GM19099 (cell line): Measurements from ENCODE around the gene IRF8.

Experiments
- POLR2A ChIP-seq: IDR thresholded peaks from 3 replicates; pipeline ENCODE4 v1.6.1; 2011; ENCODE audit warnings: low read depth; ENCODE audit not compliant: insufficient read length; ENCODE audit errors: extremely low read depth

Gene IRF8

GRCh38 chr16:85947230-85948137, 48.5 kb downstream of the IRF8 start:
- TF ChIP-seq POLR2A, result no peak

DNA sequence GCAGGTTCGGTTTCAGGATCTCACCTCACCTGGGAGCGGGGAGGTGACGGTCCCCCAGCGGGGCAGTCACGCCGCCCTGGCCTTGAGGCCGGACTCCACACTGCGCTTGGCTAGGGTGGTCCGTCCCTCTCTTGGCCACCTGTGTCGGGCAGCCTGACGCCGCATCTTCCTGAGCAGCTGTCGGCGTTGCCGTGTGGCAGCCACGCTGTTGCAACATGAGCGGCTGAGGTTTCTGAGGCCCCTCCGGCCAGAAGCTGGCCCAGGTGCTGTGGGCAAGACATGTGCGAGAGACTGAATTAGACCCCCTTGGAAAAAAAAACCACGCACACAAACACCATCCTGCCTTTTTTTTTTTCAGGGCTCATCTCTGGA, 49.2 kb downstream of the IRF8 start:
- no peak for TF ChIP-seq POLR2A

- no peak for TF ChIP-seq POLR2A
Measured at GRCh38 chr16:85948616-85949265, 49.8 kb downstream of the IRF8 start.

GRCh38 chr16:85950136-85950918, 51.4 kb downstream of the IRF8 start:
- no peak for TF ChIP-seq POLR2A

- TF ChIP-seq POLR2A, result no peak
Measured at GRCh38 chr16:85952197-85952596, 53.2 kb downstream of the IRF8 start.

DNA sequence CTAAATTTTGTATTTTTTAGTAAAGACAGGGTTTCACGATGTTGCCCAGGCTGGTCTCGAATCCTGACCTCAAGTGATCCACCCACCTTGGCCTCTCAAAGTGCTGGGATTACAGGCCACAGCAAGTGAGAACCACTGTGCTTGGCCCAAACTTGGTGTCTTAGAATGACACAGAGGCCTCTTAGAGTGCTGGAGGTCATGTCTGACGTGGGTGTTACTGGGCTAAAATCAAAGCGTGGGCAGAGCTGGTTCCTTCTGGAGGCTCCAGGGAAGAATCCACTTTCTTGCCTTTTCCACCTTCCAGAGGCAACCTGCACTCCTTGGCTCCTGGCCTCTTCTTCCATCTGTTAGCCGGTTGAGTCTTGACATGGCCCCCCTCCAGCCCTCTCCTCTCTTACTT, 53.8 kb downstream of the IRF8 start:
- no peak for TF ChIP-seq POLR2A

DNA sequence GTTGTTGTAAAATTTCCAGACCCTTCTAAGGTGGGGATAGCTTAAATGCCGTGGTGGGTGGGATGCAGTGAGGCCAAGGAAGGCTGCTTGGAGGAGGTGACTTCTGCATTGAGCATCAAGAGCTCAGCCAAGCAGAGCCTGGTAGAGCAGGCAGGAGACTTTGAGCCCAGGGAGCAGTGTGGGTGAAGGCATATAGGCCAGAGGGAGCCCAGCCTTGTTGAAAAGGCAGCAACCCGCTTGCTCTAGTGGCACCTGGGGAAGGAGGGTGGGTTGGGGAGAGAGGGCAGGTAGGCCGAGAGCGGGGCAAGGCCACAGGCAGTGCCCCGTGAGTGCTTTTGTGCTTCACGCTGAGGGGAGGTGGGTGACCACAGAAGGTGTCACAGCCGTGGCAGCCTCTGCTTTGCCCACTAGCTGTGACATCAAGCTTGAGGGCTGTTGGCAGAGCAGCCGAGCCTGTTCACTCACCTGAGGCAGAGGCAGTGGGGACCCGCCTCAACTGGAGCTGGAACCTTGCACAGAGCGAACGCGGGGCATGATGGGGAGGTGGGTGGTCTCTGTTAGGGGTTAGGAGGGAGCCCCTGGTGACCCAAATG, 56.1 kb downstream of the IRF8 start:
- no peak for TF ChIP-seq POLR2A

DNA sequence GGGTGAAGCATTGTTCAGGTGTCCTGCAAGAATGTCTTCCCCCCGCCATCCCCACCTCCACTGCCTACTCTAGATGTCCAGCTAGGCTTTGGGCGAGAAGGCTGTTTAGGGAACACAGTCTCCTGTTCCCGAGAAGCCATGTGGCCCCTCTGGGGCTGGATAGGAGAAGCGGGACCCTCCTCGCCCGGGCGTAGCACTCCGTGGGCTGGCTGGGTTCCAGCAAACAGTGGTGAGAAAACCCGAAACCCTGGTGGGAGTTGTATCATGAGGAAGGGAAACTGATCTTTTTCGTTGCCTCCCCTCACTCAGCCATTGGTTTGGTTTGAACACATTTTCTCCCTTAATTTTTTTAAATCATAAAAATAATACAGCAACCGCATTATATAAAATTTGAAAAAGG, 56.6 kb downstream of the IRF8 start:
- no peak for TF ChIP-seq POLR2A

- no peak for TF ChIP-seq POLR2A
Measured at GRCh38 chr16:85956426-85956825, 57.5 kb downstream of the IRF8 start.

GRCh38 chr16:85958731-85959130, 59.8 kb downstream of the IRF8 start:
- TF ChIP-seq POLR2A, result no peak

GRCh38 chr16:85959686-85960085, 60.7 kb downstream of the IRF8 start:
- TF ChIP-seq POLR2A, result no peak

DNA sequence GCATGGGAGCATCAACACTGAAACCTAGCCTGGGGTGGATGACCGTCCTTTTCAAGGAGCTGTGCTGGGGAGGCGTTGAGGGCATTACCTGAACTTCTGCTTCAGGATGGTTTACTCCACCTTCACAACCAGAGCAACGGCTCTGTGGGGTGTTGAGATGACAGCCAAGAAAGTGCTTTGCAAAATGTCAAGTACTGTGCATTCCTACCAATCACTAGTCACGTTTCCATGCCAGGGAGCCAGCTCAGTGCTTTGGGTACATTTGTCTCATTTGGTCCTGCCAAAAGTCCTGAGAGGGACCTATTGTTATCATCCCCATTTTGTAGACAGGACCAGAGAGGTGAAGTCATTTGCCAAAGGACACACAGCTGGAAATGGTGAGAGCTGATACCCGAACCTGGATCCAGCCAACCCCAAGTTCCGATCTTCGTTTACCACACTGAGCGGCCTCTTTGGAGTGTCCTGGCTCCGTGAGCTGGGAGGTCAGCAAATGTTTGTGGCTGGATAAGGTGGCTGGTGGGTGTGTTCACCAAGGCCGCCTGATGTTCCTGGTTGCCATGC, 61.6 kb downstream of the IRF8 start:
- no peak for TF ChIP-seq POLR2A

DNA sequence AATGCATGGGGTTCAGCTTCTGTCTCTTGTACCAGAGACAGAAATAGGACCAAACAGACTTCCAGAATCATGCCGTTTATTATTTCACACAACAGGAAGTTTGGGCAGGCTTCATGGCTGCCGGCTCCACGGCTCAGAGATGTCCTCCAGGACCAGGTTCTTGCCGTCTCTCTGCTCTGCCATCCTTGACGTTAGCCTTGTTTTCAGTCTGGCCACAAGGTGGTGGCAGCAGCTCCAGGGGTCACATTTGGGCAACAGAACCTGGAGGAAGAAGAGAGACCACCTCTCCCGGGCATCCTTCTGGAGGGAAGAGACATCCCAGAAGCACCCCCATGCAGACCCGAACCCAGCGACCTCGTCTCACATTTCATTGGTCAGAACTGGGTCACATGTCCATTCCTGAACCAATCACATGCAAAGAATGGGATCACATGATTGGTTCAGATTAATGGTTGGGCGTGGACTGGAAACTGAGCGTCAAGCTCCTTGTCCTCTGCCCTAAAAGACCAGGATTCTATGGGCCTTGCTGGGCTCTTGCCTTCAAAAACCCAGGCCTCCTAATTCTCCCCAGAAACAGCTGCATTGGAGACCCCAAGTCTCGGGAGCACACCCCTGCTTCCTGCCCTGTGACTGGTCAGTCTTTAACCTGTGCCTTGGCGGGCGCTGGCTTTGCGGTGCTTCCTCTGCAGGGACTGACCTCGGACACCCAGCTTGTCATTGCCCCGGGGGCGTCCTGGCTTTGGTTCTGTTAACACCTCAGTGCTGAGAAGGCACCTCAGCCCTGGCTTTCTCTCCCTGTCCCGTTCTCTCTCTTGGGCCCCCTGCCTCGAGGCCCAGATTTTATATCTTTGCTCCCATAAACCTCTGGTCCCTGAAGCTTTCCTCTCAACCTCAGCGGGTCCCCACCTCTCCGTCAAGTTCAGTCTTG, 63.3 kb downstream of the IRF8 start:
- no peak for TF ChIP-seq POLR2A

GRCh38 chr16:85963753-85964285, 64.9 kb downstream of the IRF8 start:
- no peak for TF ChIP-seq POLR2A

DNA sequence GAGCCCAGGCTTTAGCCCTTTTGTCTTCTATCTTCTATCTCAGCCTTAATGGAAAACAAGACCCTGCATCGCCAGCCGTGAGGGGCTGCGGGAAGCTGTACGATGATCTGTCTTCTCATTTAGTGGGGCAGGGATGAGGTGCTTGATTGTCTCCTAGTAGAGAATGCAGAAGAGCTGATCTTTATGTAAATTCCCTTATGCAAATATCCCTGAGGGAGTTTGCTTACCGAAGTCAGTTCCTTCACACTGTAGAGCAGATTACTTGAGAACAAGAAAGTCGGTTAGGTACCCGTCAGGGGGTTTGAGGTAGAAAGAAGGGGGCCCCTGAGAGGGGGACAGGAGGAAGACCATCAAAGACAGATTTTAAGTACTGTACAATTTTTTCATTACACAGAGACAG, 66.2 kb downstream of the IRF8 start:
- no peak for TF ChIP-seq POLR2A
